ENCODE measurements around the gene NDUFC1. TPM values are rescaled to one million over a fixed set of nuclear protein-coding genes. Genes with fewer than 3 reads are reported as not detected.

Gene NDUFC1
- total RNA-seq (34.7 and 47.9 TPM in 2 replicates), polyA plus RNA-seq (36.9 and 40.1 TPM in 2 replicates), polyA minus RNA-seq (ENCODE audit: low replicate concordance) (5.6 and 7.6 TPM in 2 replicates)
- polyA plus RNA-seq (2012), result 88.8 and 95.7 TPM in 2 replicates

DNA sequence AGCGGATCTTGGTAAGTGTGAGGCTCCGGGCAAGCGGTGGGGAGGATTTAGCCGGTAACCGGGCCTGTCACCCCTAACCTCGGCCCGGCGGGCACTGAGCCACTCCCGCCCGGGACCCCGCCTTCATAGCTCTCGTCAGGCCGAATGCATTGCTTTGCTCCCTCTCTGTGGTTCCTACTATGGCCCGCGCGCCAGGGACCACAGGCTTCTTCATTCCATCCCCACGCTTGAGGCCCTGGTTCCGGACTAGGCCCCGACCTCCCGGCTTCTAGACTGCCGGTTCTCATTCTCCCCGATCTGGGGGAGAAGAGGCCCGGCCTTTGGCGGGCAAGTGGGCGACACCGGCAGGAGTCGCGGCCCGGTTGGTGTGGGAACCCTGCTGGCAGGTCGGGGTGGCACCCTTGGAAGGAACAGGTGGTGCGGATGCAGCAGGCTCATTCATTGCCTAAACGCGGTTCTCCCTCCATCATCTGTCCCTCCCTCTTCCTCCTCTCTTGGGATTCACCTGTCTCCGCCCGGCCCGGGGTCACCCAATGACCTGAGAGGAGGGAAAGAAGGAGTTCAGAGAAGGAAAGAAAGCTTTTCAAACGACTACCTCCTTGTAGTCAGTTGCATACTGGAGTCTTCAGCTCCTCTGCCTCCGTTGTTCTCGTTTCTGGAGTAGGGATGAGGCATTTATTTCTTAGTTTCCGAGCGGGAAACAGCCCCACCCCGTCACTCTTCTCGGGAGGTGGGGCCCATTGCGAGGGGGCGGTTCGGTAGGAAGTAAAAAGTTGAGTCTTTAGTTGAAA lies at the start of gene NDUFC1:
NDUFC1 (minus strand) TSS at position 657 of the 791 bp plus-strand sequence. CDS start 6,679 bp downstream, outside the sequence.
- no peaks in the 10 kb centered on the region for H3K9me3 ChIP-seq (ENCODE audit: control insufficient read depth, insufficient read depth, low read depth, low read length)
- no peaks in the 10 kb centered on the region for H3K27me3 ChIP-seq (ENCODE audit: control insufficient read depth, insufficient read depth, low read length)
- peak; percentile 37 to 43 for DNase-seq (ENCODE audit: low read depth in 2 of 2)
- H3K4me3 ChIP-seq (replicated peaks in 1 of 4; ENCODE audit: control extremely low read depth in 1 of 4, insufficient read depth in 1 of 4, low read depth in 3 of 4, low read length in 4 of 4), result peak within 1 kb of the TSS; percentile 91 to 100 (median 98)
- H4K20me1 ChIP-seq (ENCODE audit: control insufficient read depth, extremely low read depth, insufficient read depth, low read length), result no peaks in the 10 kb centered on the region
- H3K79me2 ChIP-seq (ENCODE audit: control insufficient read depth, insufficient read depth, low read length), result peaks cover 58% of the 10 kb centered on the region
- peaks cover 3% of the 10 kb centered on the region for H3K36me3 ChIP-seq (ENCODE audit: control insufficient read depth, insufficient read depth, low read length)
- peak within 1 kb of the TSS; percentile 98 for H3K9ac ChIP-seq (ENCODE audit: insufficient read depth, low read length)
- peak within 1 kb of the TSS; percentile 95 for H3K4me2 ChIP-seq (ENCODE audit: extremely low read depth, insufficient read depth, low read length)
- TF ChIP-seq EZH2 (IDR thresholded peaks at IDR 0.05; ENCODE audit: low read length, missing control alignments) (no peak), CTCF (conservative IDR thresholded peaks at IDR 0.05 in 1 of 2, IDR thresholded peaks at IDR 0.05 in 1 of 2; ENCODE audit: low read depth in 1 of 2, low read length in 2 of 2) (peak in 1 of 2 donors; percentile 13)
- H2AFZ ChIP-seq (ENCODE audit: low read length), result peak within 1 kb of the TSS; percentile 82
- H3K4me1 ChIP-seq (ENCODE audit: control insufficient read depth, extremely low read depth, insufficient read depth, low read length), result peaks cover 12% of the 10 kb centered on the region
- peak within 1 kb of the TSS; percentile 98 for H3K27ac ChIP-seq (ENCODE audit: insufficient read depth, low read length)

GRCh38 chr4:139337612-139338011 lies 35.3 kb upstream of the NDUFC1 start:
- Histone ChIP-seq H3K79me2 (ENCODE audit: control insufficient read depth, insufficient read depth, low read length) (peaks cover 15% of the 10 kb centered on the region), H3K4me2 (ENCODE audit: extremely low read depth, insufficient read depth, low read length) (no peak overlapping the region), H3K27me3 (ENCODE audit: control insufficient read depth, insufficient read depth, low read length) (no peaks in the 10 kb centered on the region), H3K9ac (ENCODE audit: insufficient read depth, low read length) (no peak overlapping the region), H4K20me1 (ENCODE audit: control insufficient read depth, extremely low read depth, insufficient read depth, low read length) (no peaks in the 10 kb centered on the region), H3K27ac (ENCODE audit: insufficient read depth, low read length) (no peak overlapping the region), H3K4me3 (replicated peaks in 1 of 4; ENCODE audit: control extremely low read depth in 1 of 4, insufficient read depth in 1 of 4, low read depth in 3 of 4, low read length in 4 of 4) (no peak overlapping the region), H2AFZ (ENCODE audit: low read length) (no peak overlapping the region), H3K4me1 (ENCODE audit: control insufficient read depth, extremely low read depth, insufficient read depth, low read length) (no peaks in the 10 kb centered on the region), H3K9me3 (ENCODE audit: control insufficient read depth, insufficient read depth, low read depth, low read length) (no peaks in the 10 kb centered on the region), H3K36me3 (ENCODE audit: control insufficient read depth, insufficient read depth, low read length) (no peaks in the 10 kb centered on the region)
- no peak for DNase-seq (ENCODE audit: low read depth in 2 of 2)
- TF ChIP-seq EZH2 (IDR thresholded peaks at IDR 0.05; ENCODE audit: low read length, missing control alignments), result no peak
- TF ChIP-seq CTCF (conservative IDR thresholded peaks at IDR 0.05 in 1 of 2, IDR thresholded peaks at IDR 0.05 in 1 of 2; ENCODE audit: low read depth in 1 of 2, low read length in 2 of 2), result no peak

- Histone ChIP-seq H3K27ac (ENCODE audit: insufficient read depth, low read length) (no peak overlapping the region), H3K79me2 (ENCODE audit: control insufficient read depth, insufficient read depth, low read length) (peaks cover 42% of the 10 kb centered on the region), H3K36me3 (ENCODE audit: control insufficient read depth, insufficient read depth, low read length) (peaks cover 2% of the 10 kb centered on the region), H3K4me3 (replicated peaks in 1 of 4; ENCODE audit: control extremely low read depth in 1 of 4, insufficient read depth in 1 of 4, low read depth in 3 of 4, low read length in 4 of 4) (no peak overlapping the region), H2AFZ (ENCODE audit: low read length) (no peak overlapping the region), H3K27me3 (ENCODE audit: control insufficient read depth, insufficient read depth, low read length) (no peaks in the 10 kb centered on the region), H3K4me2 (ENCODE audit: extremely low read depth, insufficient read depth, low read length) (no peak overlapping the region), H4K20me1 (ENCODE audit: control insufficient read depth, extremely low read depth, insufficient read depth, low read length) (no peaks in the 10 kb centered on the region), H3K9ac (ENCODE audit: insufficient read depth, low read length) (no peak overlapping the region), H3K4me1 (ENCODE audit: control insufficient read depth, extremely low read depth, insufficient read depth, low read length) (no peaks in the 10 kb centered on the region), H3K9me3 (ENCODE audit: control insufficient read depth, insufficient read depth, low read depth, low read length) (no peaks in the 10 kb centered on the region)
- TF ChIP-seq EZH2 (IDR thresholded peaks at IDR 0.05; ENCODE audit: low read length, missing control alignments) (no peak), CTCF (conservative IDR thresholded peaks at IDR 0.05 in 1 of 2, IDR thresholded peaks at IDR 0.05 in 1 of 2; ENCODE audit: low read depth in 1 of 2, low read length in 2 of 2) (no peak)
- DNase-seq (ENCODE audit: low read depth in 2 of 2), result no peak
Observed at GRCh38 chr4:139333046-139333445, 30.8 kb upstream of the NDUFC1 start.

Measured in fibroblast of lung (primary cell).